Measurements from ENCODE around the gene SMARCC1.
"Not testable (repeated sequence)": the region's sequence is repeated elsewhere in the genome, so short reads cannot be mapped to it uniquely, and the experiment has no call there.

The SMARCC1 gene

GRCh38 chr3:47781685-47782445, at the start of gene SMARCC1:
Gene SMARCC1 (minus strand): TSS chr3:47781893. CDS start chr3:47781797, 96 bp downstream.
- DNase-seq (ENCODE audit: low spot score) = peak; percentile 99

- not testable (repeated sequence) for DNase-seq (ENCODE audit: low spot score)
These were observed 47.8 kb upstream of the SMARCC1 start for GRCh38 chr3:47829482-47829881.

- no peak for DNase-seq (ENCODE audit: low spot score)
These were observed 43.9 kb upstream of the SMARCC1 start for GRCh38 chr3:47825590-47825989.

GRCh38 chr3:47824541-47825473, 43.1 kb upstream of the SMARCC1 start:
- peak; percentile 98 for DNase-seq (ENCODE audit: low spot score)

- DNase-seq (ENCODE audit: low spot score) = no peak
These were observed 35.9 kb upstream of the SMARCC1 start for GRCh38 chr3:47817609-47818008.

- no peak for DNase-seq (ENCODE audit: low spot score)
These were observed 32.0 kb upstream of the SMARCC1 start for GRCh38 chr3:47813551-47814177.

- no peak for DNase-seq (ENCODE audit: low spot score)
These were observed 22.9 kb upstream of the SMARCC1 start for GRCh38 chr3:47804577-47804976.

GRCh38 chr3:47803480-47804025, 21.9 kb upstream of the SMARCC1 start:
- DNase-seq (ENCODE audit: low spot score) = no peak

- peak; percentile 95 for DNase-seq (ENCODE audit: low spot score)
These were observed 21.2 kb upstream of the SMARCC1 start, which contains the start of gene DHX30 for GRCh38 chr3:47802734-47803479. Gene DHX30 (plus strand): TSS chr3:47803138. CDS start chr3:47810684, 7,546 bp downstream.

GRCh38 chr3:47799733-47800132, 18.0 kb upstream of the SMARCC1 start:
- DNase-seq (ENCODE audit: low spot score) = peak; percentile 19

- DNase-seq (ENCODE audit: low spot score) = no peak
These were observed 12.9 kb upstream of the SMARCC1 start for GRCh38 chr3:47794544-47794943.

- no peak for DNase-seq (ENCODE audit: low spot score)
These were observed 11.0 kb upstream of the SMARCC1 start for GRCh38 chr3:47792699-47793098.

- no peak for DNase-seq (ENCODE audit: low spot score)
These were observed 9.6 kb upstream of the SMARCC1 start for GRCh38 chr3:47791193-47791855.

- no peak for DNase-seq (ENCODE audit: low spot score)
These were observed 2.0 kb upstream of the SMARCC1 start for GRCh38 chr3:47783673-47784072.

GRCh38 chr3:47782446-47783308, 984 bp upstream of the SMARCC1 start:
- no peak for DNase-seq (ENCODE audit: low spot score)

GRCh38 chr3:47780741-47781684, 680 bp downstream of the SMARCC1 start:
- peak; percentile 85 for DNase-seq (ENCODE audit: low spot score)

GRCh38 chr3:47778746-47779145, 2.9 kb downstream of the SMARCC1 start:
- DNase-seq (ENCODE audit: low spot score) = no peak

- DNase-seq (ENCODE audit: low spot score) = no peak
These were observed 8.9 kb downstream of the SMARCC1 start for GRCh38 chr3:47772788-47773187.

GRCh38 chr3:47772047-47772446, 9.6 kb downstream of the SMARCC1 start:
- no peak for DNase-seq (ENCODE audit: low spot score)
